Suprapubic skin (tissue), 4 donors: ENCODE results near the gene CCDC38. TPM values are rescaled to one million over a fixed set of nuclear protein-coding genes. Genes with fewer than 3 reads are reported as not detected.

Source experiments
- DNase-seq, 2 donors: peaks; one replicate each; pipeline ENCODE4 v3.0.0-alpha.2; 2019; ENCODE audit warnings: low spot score in 2 of 2
- H3K27ac ChIP-seq: fragments of 200-600 bp; sonication (generic); one replicate; pipeline ENCODE4 v1.5.1; 2019
- H3K27me3 ChIP-seq: fragments of 200-600 bp; sonication (generic); one replicate; pipeline ENCODE4 v1.5.1; 2019
- H3K36me3 ChIP-seq: fragments of 200-600 bp; sonication (generic); one replicate; pipeline ENCODE4 v1.5.1; 2019
- H3K4me1 ChIP-seq: fragments of 200-600 bp; sonication (generic); one replicate; pipeline ENCODE4 v1.5.1; 2019
- H3K4me3 ChIP-seq: fragments of 200-600 bp; sonication (generic); one replicate; pipeline ENCODE4 v1.5.1; 2019; ENCODE audit warnings: mild to moderate bottlenecking
- H3K9me3 ChIP-seq: fragments of 200-600 bp; sonication (generic); one replicate; pipeline ENCODE4 v1.5.1; 2019
- CTCF ChIP-seq, 2 donors: fragments of 200-600 bp in 1 of 2; fragments of 450-650 bp in 1 of 2; sonication (generic) in 1 of 2; IDR thresholded peaks; one replicate each; pipeline ENCODE4 v1.5.1; 2016 to 2019; ENCODE audit warnings: antibody characterized with exemption in 2 of 2, mild to moderate bottlenecking in 1 of 2, moderate library complexity in 1 of 2
- EP300 ChIP-seq: sonication (generic); formaldehyde crosslinking; IDR thresholded peaks from one replicate; pipeline ENCODE4 v1.6.1; 2017; ENCODE audit warnings: antibody characterized with exemption
- POLR2A ChIP-seq, 2 donors: fragments of 450-650 bp; IDR thresholded peaks; one replicate each; pipeline ENCODE4 v1.6.1; 2017; ENCODE audit warnings: antibody characterized with exemption in 2 of 2, mild to moderate bottlenecking in 2 of 2, moderate library complexity in 2 of 2
- POLR2AphosphoS5 ChIP-seq, 3 donors: sonication (generic); formaldehyde crosslinking; IDR thresholded peaks; one replicate each; pipeline ENCODE4 v1.6.1; 2017; ENCODE audit warnings: antibody characterized with exemption in 3 of 3
- WGBS: methylation state at CpG from one replicate; pipeline ENCODE4 v1.1.5; 2018; 5-methylcytosine and 5-hydroxymethylcytosine counted together
- total RNA-seq, 4 donors: library from RNA; depleted of rRNA; stranded (reverse); fragments of >200 nt; gene quantifications; one replicate each; pipeline ENCODE4 v1.1.0, GENCODE V29; 2016

CCDC38 gene
- total RNA-seq, 4 donors from 2014 or later, result 0.29 TPM; not detected in 3

- Histone ChIP-seq H3K4me1 (no peaks in the 10 kb centered on the region), H3K4me3 (no peak overlapping the region), H3K27me3 (no peaks in the 10 kb centered on the region), H3K27ac (no peak overlapping the region), H3K9me3 (no peaks in the 10 kb centered on the region), H3K36me3 (no peaks in the 10 kb centered on the region)
- WGBS, result 52% methylated on average over 3 of the region's 3 CpGs
- TF ChIP-seq POLR2A (IDR thresholded peaks at IDR 0.05), result no peak
- no peak for TF ChIP-seq CTCF (IDR thresholded peaks at IDR 0.05)
- TF ChIP-seq EP300, result no peak
- no peak for TF ChIP-seq POLR2AphosphoS5 (IDR thresholded peaks at IDR 0.05)
- no peak for DNase-seq
Observed at GRCh38 chr12:95881331-95881955, 61.0 kb downstream of the CCDC38 start.

- Histone ChIP-seq H3K9me3 (no peaks in the 10 kb centered on the region), H3K4me1 (no peaks in the 10 kb centered on the region), H3K4me3 (no peak overlapping the region), H3K36me3 (no peaks in the 10 kb centered on the region), H3K27me3 (no peaks in the 10 kb centered on the region), H3K27ac (no peak overlapping the region)
- TF ChIP-seq POLR2AphosphoS5 (IDR thresholded peaks at IDR 0.05), result no peak
- WGBS, result 83% methylated on average over 1 of the region's 1 CpG
- DNase-seq, result no peak
Observed at GRCh38 chr12:95880895-95881294, 61.5 kb downstream of the CCDC38 start.

- no peak for DNase-seq
- Histone ChIP-seq H3K4me1 (no peaks in the 10 kb centered on the region), H3K9me3 (no peaks in the 10 kb centered on the region), H3K27ac (no peak overlapping the region), H3K4me3 (no peak overlapping the region), H3K27me3 (no peaks in the 10 kb centered on the region), H3K36me3 (peaks cover 4% of the 10 kb centered on the region)
- TF ChIP-seq POLR2AphosphoS5 (IDR thresholded peaks at IDR 0.05) (no peak), CTCF (IDR thresholded peaks at IDR 0.05) (no peak), EP300 (no peak), POLR2A (IDR thresholded peaks at IDR 0.05) (no peak)
- WGBS, result 80% methylated on average over 2 of the region's 2 CpGs
Observed at GRCh38 chr12:95877622-95878021, 64.8 kb downstream of the CCDC38 start.

- H3K36me3 ChIP-seq, result peaks cover 4% of the 10 kb centered on the region
- no peak overlapping the region for H3K4me3 ChIP-seq
- no peak overlapping the region for H3K27ac ChIP-seq
- 96% methylated on average over 4 of the region's 4 CpGs for WGBS
- no peak for TF ChIP-seq CTCF (IDR thresholded peaks at IDR 0.05)
- TF ChIP-seq POLR2AphosphoS5 (IDR thresholded peaks at IDR 0.05), result no peak
- TF ChIP-seq EP300, result no peak
- no peak for TF ChIP-seq POLR2A (IDR thresholded peaks at IDR 0.05)
- H3K9me3 ChIP-seq, result no peaks in the 10 kb centered on the region
- H3K27me3 ChIP-seq, result no peaks in the 10 kb centered on the region
- no peak for DNase-seq
- H3K4me1 ChIP-seq, result no peaks in the 10 kb centered on the region
Observed at GRCh38 chr12:95874452-95874851, 68.0 kb downstream of the CCDC38 start.

GRCh38 chr12:95870897-95871296 is 71.5 kb downstream of the CCDC38 start:
- no peaks in the 10 kb centered on the region for H3K27me3 ChIP-seq
- no peak overlapping the region for H3K27ac ChIP-seq
- no peak overlapping the region for H3K4me3 ChIP-seq
- TF ChIP-seq POLR2A (IDR thresholded peaks at IDR 0.05), result no peak
- TF ChIP-seq EP300, result no peak
- no peak for TF ChIP-seq POLR2AphosphoS5 (IDR thresholded peaks at IDR 0.05)
- TF ChIP-seq CTCF (IDR thresholded peaks at IDR 0.05), result no peak
- DNase-seq, result no peak
- peaks cover 23% of the 10 kb centered on the region for H3K36me3 ChIP-seq
- no peaks in the 10 kb centered on the region for H3K4me1 ChIP-seq
- H3K9me3 ChIP-seq, result no peaks in the 10 kb centered on the region
- 91% methylated on average over 4 of the region's 4 CpGs for WGBS

GRCh38 chr12:95863337-95863736 is 79.1 kb downstream of the CCDC38 start:
- no peak for DNase-seq
- no peak overlapping the region for H3K27ac ChIP-seq
- H3K36me3 ChIP-seq, result peaks cover 33% of the 10 kb centered on the region
- H3K4me3 ChIP-seq, result no peak overlapping the region
- TF ChIP-seq EP300, result no peak
- TF ChIP-seq POLR2AphosphoS5 (IDR thresholded peaks at IDR 0.05), result no peak
- no peak for TF ChIP-seq CTCF (IDR thresholded peaks at IDR 0.05)
- no peak for TF ChIP-seq POLR2A (IDR thresholded peaks at IDR 0.05)
- no peaks in the 10 kb centered on the region for H3K9me3 ChIP-seq
- peaks cover 17% of the 10 kb centered on the region for H3K4me1 ChIP-seq
- no peaks in the 10 kb centered on the region for H3K27me3 ChIP-seq
